Kidney (tissue), 14 donors: ENCODE results near the gene HK1. TPM values are rescaled to one million over a fixed set of nuclear protein-coding genes. Genes with fewer than 3 reads are reported as not detected.

Experiments
- DNase-seq, 5 donors: peaks; one replicate each; pipeline ENCODE4 v3.0.0-alpha.2; 2013 to 2020
- FAIRE-seq: peaks from 2 replicates; lab custom pipeline; 2012; peaks lifted over from hg19 to GRCh38; lab: Jason Lieb, UNC
- H3K27ac ChIP-seq, 2 donors: one replicate each; pipeline ENCODE4 v1.7.0; 2013; ENCODE audit warnings: low read depth in 2 of 2, low read length in 2 of 2, inconsistent platforms in 1 of 2
- H3K27me3 ChIP-seq: one replicate; pipeline ENCODE4 v1.7.1; 2013; ENCODE audit warnings: low read length, inconsistent platforms; ENCODE audit not compliant: control insufficient read depth, insufficient read depth
- H3K36me3 ChIP-seq, 3 donors: one replicate each; pipeline versions ENCODE4 v1.7.0 to v1.7.1; 2013; ENCODE audit warnings: low read length in 3 of 3, control low read depth in 1 of 3, inconsistent platforms in 1 of 3; ENCODE audit not compliant: insufficient read depth in 3 of 3, control insufficient read depth in 2 of 3
- H3K4me1 ChIP-seq, 3 donors: one replicate each; pipeline versions ENCODE4 v1.7.0 to v1.7.1; 2013; ENCODE audit warnings: low read length in 3 of 3, inconsistent platforms in 1 of 3, low read depth in 1 of 3; ENCODE audit not compliant: control insufficient read depth in 2 of 3, insufficient read depth in 2 of 3
- H3K4me3 ChIP-seq, 3 donors: one replicate each; pipeline versions ENCODE4 v1.7.0 to v1.8.1; 2013; ENCODE audit warnings: low read length in 3 of 3, control low read depth in 1 of 3, inconsistent platforms in 1 of 3
- H3K9ac ChIP-seq, 3 donors: one replicate each; pipeline versions ENCODE4 v1.7.0 to v1.7.1; 2013; ENCODE audit warnings: low read length in 3 of 3, control low read depth in 1 of 3, inconsistent platforms in 1 of 3
- H3K9me3 ChIP-seq, 3 donors: one replicate each; pipeline versions ENCODE4 v1.7.0 to v1.7.1; 2013; ENCODE audit warnings: low read length in 3 of 3, control low read depth in 1 of 3, inconsistent platforms in 1 of 3; ENCODE audit not compliant: control insufficient read depth in 2 of 3, insufficient read depth in 1 of 3
- CTCF ChIP-seq: IDR thresholded peaks from 3 replicates; pipeline ENCODE4 v1.5.1; 2012; ENCODE audit warnings: mild to moderate bottlenecking, moderate library complexity, borderline replicate concordance; ENCODE audit not compliant: insufficient read depth; ENCODE audit errors: extremely low read depth
- intact Hi-C: fragments of 100-400 bp; cut with DNase I; formaldehyde crosslinking; loops from one replicate; pipeline ENCODE4 v1.11.1; 2022
- polyA plus RNA-seq: library from polyadenylated mRNA; stranded (reverse); fragments of 350-450 nt; fragmentation: Illumina TruSeq; extraction: RNeasy Lipid Tissue Mini Kit (QIAGEN cat#74804); gene quantifications from one replicate; pipeline ENCODE4 v1.2.3, GENCODE V29; 2014; ENCODE audit warnings: low read depth, low replicate concordance; ENCODE audit not compliant: insufficient read depth
- total RNA-seq: library from RNA; stranded (reverse); fragmentation: NEBNext Ultra II Directional; extraction: Animal tissue kit (Norgen Biotek cat#: 25700); gene quantifications from one replicate; pipeline ENCODE4 v1.2.1, GENCODE V29; 2021
- donor health status: control.
- donor health status: control.
- donor health status: control.
- donor health status: control.
- donor health status: control.
- donor health status: DM: yes; HTN: yes; CAD: no.
- donor health status: Normal renal cell carcinoma (clear cell type).

Gene HK1
- total and polyA plus RNA-seq, 2 donors from 2014 or later, result 35.9 to 84.9 TPM

DNA sequence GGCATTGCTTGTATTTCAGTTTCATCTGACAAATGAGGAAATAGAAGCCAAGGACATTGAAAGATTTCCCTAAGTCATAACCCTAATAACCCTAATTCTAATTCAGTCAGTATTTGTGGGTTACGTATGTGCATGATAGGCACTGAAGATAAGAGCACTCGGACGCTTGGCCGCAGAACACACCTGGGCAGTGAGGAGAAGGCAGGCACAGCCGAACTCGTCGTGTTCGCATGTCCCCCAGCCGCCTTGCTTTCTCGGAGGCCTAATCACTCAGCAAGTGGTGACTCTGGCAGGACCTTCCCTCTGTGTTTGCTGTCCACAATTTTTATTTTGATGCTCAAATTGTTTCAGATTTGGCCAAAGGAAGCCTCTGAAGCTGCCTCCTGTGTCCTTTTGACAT lies 34.5 kb upstream of the HK1 start:
- Histone ChIP-seq H3K27ac (no peak overlapping the region), H3K4me3 (no peak overlapping the region), H3K9ac (no peak overlapping the region), H3K9me3 (no peaks in the 10 kb centered on the region), H3K4me1 (no peaks in the 10 kb centered on the region), H3K36me3 (peaks cover 0 to 14% (median 5%) of the 10 kb centered on the region in 3 donors), H3K27me3 (no peaks in the 10 kb centered on the region)
- FAIRE-seq (no peak), DNase-seq (no peak)
- TF ChIP-seq CTCF, result no peak
- intact Hi-C loops, result no loop called here

DNA sequence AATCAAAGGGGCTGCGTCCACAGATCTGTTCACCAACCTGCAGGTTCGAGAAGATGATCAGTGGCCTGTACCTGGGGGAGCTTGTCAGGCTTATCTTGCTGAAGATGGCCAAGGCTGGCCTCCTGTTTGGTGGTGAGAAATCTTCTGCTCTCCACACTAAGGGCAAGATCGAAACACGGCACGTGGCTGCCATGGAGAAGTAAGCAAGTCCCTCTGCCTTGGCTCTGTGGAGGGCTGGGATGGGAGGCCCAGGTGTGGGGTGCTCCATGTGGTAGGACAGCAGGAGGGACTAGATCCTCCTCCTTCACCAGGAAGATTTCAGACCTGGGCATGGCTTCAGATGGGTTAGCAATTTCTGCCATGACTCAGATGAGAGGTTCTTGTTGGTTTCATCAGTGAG lies 32.3 kb upstream of the HK1 start:
- no peaks in the 10 kb centered on the region for H3K4me1 ChIP-seq
- FAIRE-seq (no peak), DNase-seq (no peak)
- H3K36me3 ChIP-seq, result peaks cover 0 to 20% (median 3%) of the 10 kb centered on the region in 3 donors
- TF ChIP-seq CTCF, result no peak
- no peaks in the 10 kb centered on the region for H3K9me3 ChIP-seq
- H3K27me3 ChIP-seq, result no peaks in the 10 kb centered on the region
- H3K27ac ChIP-seq, result no peak overlapping the region
- intact Hi-C loops, result no loop called here
- H3K9ac ChIP-seq, result no peak overlapping the region
- no peak overlapping the region for H3K4me3 ChIP-seq

GRCh38 chr10:69246581-69247312 lies 31.5 kb upstream of the HK1 start:
- H3K36me3 ChIP-seq, result peaks cover 0 to 20% (median 3%) of the 10 kb centered on the region in 3 donors
- FAIRE-seq, result no peak
- H3K4me1 ChIP-seq, result no peaks in the 10 kb centered on the region
- H3K9me3 ChIP-seq, result no peaks in the 10 kb centered on the region
- no peak overlapping the region for H3K27ac ChIP-seq
- no peak for TF ChIP-seq CTCF
- H3K27me3 ChIP-seq, result no peaks in the 10 kb centered on the region
- intact Hi-C loops, result no loop called here
- no peak for DNase-seq
- no peak overlapping the region for H3K4me3 ChIP-seq
- H3K9ac ChIP-seq, result no peak overlapping the region
